Tibial artery (tissue), 4 donors: ENCODE data around the gene CACNA1C.

Source experiments
- DNase-seq, 2 donors: peaks; one replicate each; pipeline ENCODE4 v3.0.0-alpha.2; 2019
- H3K27ac ChIP-seq, 2 donors: fragments of 200-600 bp; sonication (generic) in 1 of 2; 1 replicate in 1 of 2; 2 replicates in 1 of 2; pipeline ENCODE4 v1.5.1; 2018 to 2019; ENCODE audit warnings: mild to moderate bottlenecking in 1 of 2
- H3K27me3 ChIP-seq, 2 donors: fragments of 200-600 bp; sonication (generic) in 1 of 2; one replicate each; pipeline versions ENCODE4 v1.5.1 to v1.6.0; 2016 to 2019
- H3K36me3 ChIP-seq, 3 donors: fragments of 200-600 bp; sonication (generic) in 2 of 3; one replicate each; pipeline ENCODE4 v1.5.1; 2016 to 2019; ENCODE audit warnings: mild to moderate bottlenecking in 2 of 3
- H3K4me1 ChIP-seq, 4 donors: fragments of 200-600 bp; sonication (generic) in 2 of 4; 1 replicate in 3 of 4; 2 replicates in 1 of 4; pipeline ENCODE4 v1.5.1; 2016 to 2019
- H3K4me3 ChIP-seq, 2 donors: fragments of 200-600 bp; sonication (generic) in 1 of 2; 1 replicate in 1 of 2; 2 replicates in 1 of 2; pipeline ENCODE4 v1.5.1; 2018 to 2019; ENCODE audit warnings: mild to moderate bottlenecking in 2 of 2
- H3K9me3 ChIP-seq, 3 donors: fragments of 200-600 bp; sonication (generic) in 1 of 3; one replicate each; pipeline ENCODE4 v1.5.1; 2016 to 2019
- intact Hi-C: fragments of 100-400 bp; cut with DNase I; formaldehyde crosslinking; loops from one replicate; pipeline ENCODE4 v1.15.0; 2023; ENCODE audit warnings: low total_unique reads
- TF ChIP-seq, protein P1 (sequence below), 2 experiments: fragments of 200-600 bp in 1 of 2; fragments of 450-650 bp in 1 of 2; IDR thresholded peaks; one replicate each; pipeline ENCODE4 v1.5.1; 2017 to 2019; ENCODE audit warnings: antibody characterized with exemption in 2 of 2, mild to moderate bottlenecking in 1 of 2, moderate library complexity in 1 of 2

Gene CACNA1C

GRCh38 chr12:2355198-2355597, 302.4 kb downstream of the CACNA1C start:
- Histone ChIP-seq H3K36me3 (no peaks in the 10 kb centered on the region), H3K4me3 (no peak overlapping the region), H3K27ac (peak overlapping the region in 1 of 2 donors; percentile 15), H3K4me1 (peaks cover 0 to 83% (median 40%) of the 10 kb centered on the region in 4 donors), H3K9me3 (no peaks in the 10 kb centered on the region), H3K27me3 (no peaks in the 10 kb centered on the region)
- intact Hi-C loops: no loop called here
- no peak for DNase-seq
- TF ChIP-seq, protein P1, sequence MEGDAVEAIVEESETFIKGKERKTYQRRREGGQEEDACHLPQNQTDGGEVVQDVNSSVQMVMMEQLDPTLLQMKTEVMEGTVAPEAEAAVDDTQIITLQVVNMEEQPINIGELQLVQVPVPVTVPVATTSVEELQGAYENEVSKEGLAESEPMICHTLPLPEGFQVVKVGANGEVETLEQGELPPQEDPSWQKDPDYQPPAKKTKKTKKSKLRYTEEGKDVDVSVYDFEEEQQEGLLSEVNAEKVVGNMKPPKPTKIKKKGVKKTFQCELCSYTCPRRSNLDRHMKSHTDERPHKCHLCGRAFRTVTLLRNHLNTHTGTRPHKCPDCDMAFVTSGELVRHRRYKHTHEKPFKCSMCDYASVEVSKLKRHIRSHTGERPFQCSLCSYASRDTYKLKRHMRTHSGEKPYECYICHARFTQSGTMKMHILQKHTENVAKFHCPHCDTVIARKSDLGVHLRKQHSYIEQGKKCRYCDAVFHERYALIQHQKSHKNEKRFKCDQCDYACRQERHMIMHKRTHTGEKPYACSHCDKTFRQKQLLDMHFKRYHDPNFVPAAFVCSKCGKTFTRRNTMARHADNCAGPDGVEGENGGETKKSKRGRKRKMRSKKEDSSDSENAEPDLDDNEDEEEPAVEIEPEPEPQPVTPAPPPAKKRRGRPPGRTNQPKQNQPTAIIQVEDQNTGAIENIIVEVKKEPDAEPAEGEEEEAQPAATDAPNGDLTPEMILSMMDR (IDR thresholded peaks at IDR 0.05): no peak

GRCh38 chr12:2355604-2356003, 302.8 kb downstream of the CACNA1C start:
- Histone ChIP-seq H3K27me3 (no peaks in the 10 kb centered on the region), H3K9me3 (no peaks in the 10 kb centered on the region), H3K27ac (no peak overlapping the region), H3K4me1 (peaks cover 0 to 79% (median 43%) of the 10 kb centered on the region in 4 donors), H3K4me3 (no peak overlapping the region), H3K36me3 (no peaks in the 10 kb centered on the region)
- DNase-seq: peak in 1 of 2 donors; percentile 5
- TF ChIP-seq, protein P1 (IDR thresholded peaks at IDR 0.05): no peak
- intact Hi-C loops: no loop called here

DNA sequence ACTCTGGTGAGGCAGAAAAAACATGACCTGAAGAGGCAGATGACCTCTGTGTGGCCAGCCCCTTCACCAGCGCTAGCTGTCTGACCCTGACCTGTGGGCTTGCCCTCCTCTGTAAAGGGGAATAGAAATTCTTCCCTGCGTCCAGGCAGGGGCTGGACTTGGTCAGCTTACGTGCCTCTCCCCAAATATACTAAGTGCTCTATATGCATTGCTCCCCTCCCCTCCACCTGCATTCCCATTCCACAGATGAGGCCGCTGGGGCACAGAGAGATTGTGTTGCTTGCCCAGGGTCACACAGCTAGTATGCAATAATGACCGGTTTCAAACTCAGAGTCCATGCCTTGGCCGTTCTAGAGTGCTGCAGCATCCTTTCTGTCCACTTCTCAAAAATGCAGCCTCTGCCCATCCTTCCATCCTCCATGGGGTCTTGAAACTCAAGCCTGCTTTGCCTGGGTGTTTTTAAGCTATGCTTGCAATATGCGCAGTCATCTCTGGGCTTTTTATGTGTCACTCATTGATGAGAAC, 303.9 kb downstream of the CACNA1C start:
- Histone ChIP-seq H3K27ac (no peak overlapping the region), H3K27me3 (no peaks in the 10 kb centered on the region), H3K9me3 (no peaks in the 10 kb centered on the region), H3K4me1 (peaks cover 0 to 70% (median 36%) of the 10 kb centered on the region in 4 donors), H3K36me3 (no peaks in the 10 kb centered on the region), H3K4me3 (no peak overlapping the region)
- intact Hi-C loops: no loop called here
- DNase-seq: peak in 1 of 2 donors; percentile 7
- TF ChIP-seq, protein P1 (IDR thresholded peaks at IDR 0.05): no peak

- no peak overlapping the region for H3K4me3 ChIP-seq
- no peaks in the 10 kb centered on the region for H3K27me3 ChIP-seq
- no peaks in the 10 kb centered on the region for H3K36me3 ChIP-seq
- peak overlapping the region; percentile 42 to 55 for H3K27ac ChIP-seq
- peaks cover 0 to 54% (median 26%) of the 10 kb centered on the region in 4 donors for H3K4me1 ChIP-seq
- no peaks in the 10 kb centered on the region for H3K9me3 ChIP-seq
- no peak for DNase-seq
- intact Hi-C loops: no loop called here
- TF ChIP-seq, protein P1 (IDR thresholded peaks at IDR 0.05): no peak
Observed at GRCh38 chr12:2358986-2359658, 306.3 kb downstream of the CACNA1C start.

DNA sequence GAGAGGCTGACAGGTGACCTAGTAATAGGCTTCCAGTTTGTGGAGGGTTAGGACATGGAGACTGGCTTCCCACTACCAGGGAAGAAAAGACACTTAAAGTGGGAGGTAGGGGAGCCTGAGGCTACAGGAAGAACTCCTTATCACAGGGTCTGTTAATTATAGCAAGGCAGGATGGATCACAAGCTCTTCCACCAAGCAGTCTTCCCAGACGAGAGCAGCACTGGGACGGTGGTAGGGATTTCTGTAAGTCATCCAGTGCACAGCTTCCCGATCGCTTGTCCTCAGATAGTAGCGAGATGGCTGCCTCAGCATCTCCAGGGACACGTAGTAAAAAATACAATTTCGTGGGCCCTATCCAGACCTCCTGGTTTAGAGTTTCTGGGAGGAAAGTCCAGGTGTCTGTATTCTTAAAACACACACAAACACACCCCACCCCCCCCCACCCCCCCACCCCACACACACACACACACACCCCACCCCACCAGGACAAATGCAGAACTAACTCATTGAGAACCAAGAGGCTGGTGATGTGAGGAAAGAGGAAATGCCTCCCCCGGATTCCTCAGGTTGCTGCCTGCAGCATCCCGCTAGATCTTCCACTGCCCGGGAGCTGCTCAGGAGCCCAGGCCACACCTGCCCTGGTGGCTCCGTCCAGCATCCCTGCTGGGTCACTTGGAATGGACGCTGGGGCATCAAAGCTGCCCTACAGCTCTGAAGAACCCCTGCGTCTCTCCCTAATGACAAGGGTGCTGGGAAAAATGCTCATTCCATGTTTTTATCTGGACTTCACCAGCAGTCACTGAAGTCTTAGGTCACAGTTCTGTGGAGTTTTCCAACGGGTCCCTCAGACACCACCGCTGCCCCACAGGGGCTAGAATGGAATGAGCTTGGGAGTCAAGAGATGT, 307.2 kb downstream of the CACNA1C start:
- Histone ChIP-seq H3K27ac (peak overlapping the region in 1 of 2 donors; percentile 55), H3K27me3 (no peaks in the 10 kb centered on the region), H3K4me1 (peaks cover 0 to 45% (median 19%) of the 10 kb centered on the region in 4 donors), H3K36me3 (no peaks in the 10 kb centered on the region), H3K9me3 (no peaks in the 10 kb centered on the region), H3K4me3 (no peak overlapping the region)
- intact Hi-C loops: no loop called here
- TF ChIP-seq, protein P1 (IDR thresholded peaks at IDR 0.05): no peak
- no peak for DNase-seq
